Endodermal cell (in vitro differentiated cells): ENCODE results near the gene CBFA2T2. TPM values are rescaled to one million over a fixed set of nuclear protein-coding genes. Genes with fewer than 3 reads are reported as not detected.
A peak's percentile ranks its signal among the peaks of the same experiment; 100 is the strongest.

Experiments
- DNase-seq: peaks from one replicate; pipeline ENCODE4 v3.0.0-alpha.2; 2017
- H3K27ac ChIP-seq: 2 replicates; pipeline ENCODE4 v1.5.1; 2013; ENCODE audit warnings: mild to moderate bottlenecking, low read depth, low read length, moderate library complexity
- H3K27me3 ChIP-seq: 2 replicates; pipeline ENCODE4 v1.6.1; 2013; ENCODE audit warnings: mild to moderate bottlenecking, low read length, moderate library complexity; ENCODE audit not compliant: insufficient read depth, control insufficient read depth, poor library complexity, severe bottlenecking
- H3K36me3 ChIP-seq: 2 replicates; pipeline ENCODE4 v1.7.0; 2013; ENCODE audit warnings: mild to moderate bottlenecking, low read length, moderate library complexity; ENCODE audit not compliant: control insufficient read depth, insufficient read depth
- H3K4me1 ChIP-seq: one replicate; pipeline ENCODE4 v1.7.0; 2013; ENCODE audit warnings: low read length; ENCODE audit not compliant: control insufficient read depth, insufficient read depth
- H3K4me3 ChIP-seq: 2 replicates; pipeline ENCODE4 v1.5.1; 2013; ENCODE audit warnings: mild to moderate bottlenecking, low read length, moderate library complexity
- H3K9ac ChIP-seq: 2 replicates; pipeline ENCODE4 v1.6.1; 2013; ENCODE audit warnings: mild to moderate bottlenecking, low read length, moderate library complexity; ENCODE audit not compliant: poor library complexity, severe bottlenecking; ENCODE audit errors: extremely low read depth
- H3K9me3 ChIP-seq: 2 replicates; pipeline ENCODE4 v1.6.1; 2013; ENCODE audit warnings: mild to moderate bottlenecking, low read length, moderate library complexity; ENCODE audit not compliant: control insufficient read depth
- H3K27ac Mint-ChIP-seq: 2 replicates; pipeline ENCODE4 v1.8.0; 2020; ENCODE audit warnings: mixed read lengths
- H3K27me3 Mint-ChIP-seq: 2 replicates; pipeline ENCODE4 v1.8.0; 2021; ENCODE audit warnings: mild to moderate bottlenecking, mixed read lengths; ENCODE audit not compliant: insufficient read depth
- H3K36me3 Mint-ChIP-seq: 2 replicates; pipeline ENCODE4 v1.8.0; 2020; ENCODE audit warnings: low read depth, mixed read lengths
- H3K4me1 Mint-ChIP-seq: 2 replicates; pipeline ENCODE4 v1.8.0; 2020; ENCODE audit warnings: mixed read lengths
- H3K4me3 Mint-ChIP-seq: 2 replicates; pipeline ENCODE4 v1.8.0; 2020; ENCODE audit warnings: mild to moderate bottlenecking, moderate library complexity, mixed read lengths
- H3K9me3 Mint-ChIP-seq: 2 replicates; pipeline ENCODE4 v1.8.0; 2020; ENCODE audit warnings: mild to moderate bottlenecking, mixed read lengths
- WGBS, 2 experiments: methylation state at CpG; one replicate each; pipeline versions ENCODE4 v1.1.5 to v1.1.7; 2013; ENCODE audit warnings: missing lambda C conversion rate in 2 of 2, mixed read lengths in 1 of 2; ENCODE audit not compliant: insufficient coverage in 1 of 2, insufficient read length in 1 of 2; 5-methylcytosine and 5-hydroxymethylcytosine counted together
- total RNA-seq, 2 donors: library from RNA; stranded (reverse); fragmentation: NEBNext Ultra II Directional in 1 of 2; extraction: Animal tissue kit (Norgen Biotek cat#: 25700) in 1 of 2; gene quantifications; 2 replicates in 1 of 2; 3 replicates in 1 of 2; pipeline ENCODE4 v1.2.1, GENCODE V29; 2021
- TF ChIP-seq, protein P1 (sequence below): fragments of 200-600 bp; sonication (generic); conservative IDR thresholded peaks from 2 replicates; pipeline ENCODE4 v1.5.0; 2021; ENCODE audit warnings: antibody characterized with exemption, mild to moderate bottlenecking

CBFA2T2 gene
- total RNA-seq, 2 donors from 2014 or later = 26.8 to 32.7 TPM

DNA sequence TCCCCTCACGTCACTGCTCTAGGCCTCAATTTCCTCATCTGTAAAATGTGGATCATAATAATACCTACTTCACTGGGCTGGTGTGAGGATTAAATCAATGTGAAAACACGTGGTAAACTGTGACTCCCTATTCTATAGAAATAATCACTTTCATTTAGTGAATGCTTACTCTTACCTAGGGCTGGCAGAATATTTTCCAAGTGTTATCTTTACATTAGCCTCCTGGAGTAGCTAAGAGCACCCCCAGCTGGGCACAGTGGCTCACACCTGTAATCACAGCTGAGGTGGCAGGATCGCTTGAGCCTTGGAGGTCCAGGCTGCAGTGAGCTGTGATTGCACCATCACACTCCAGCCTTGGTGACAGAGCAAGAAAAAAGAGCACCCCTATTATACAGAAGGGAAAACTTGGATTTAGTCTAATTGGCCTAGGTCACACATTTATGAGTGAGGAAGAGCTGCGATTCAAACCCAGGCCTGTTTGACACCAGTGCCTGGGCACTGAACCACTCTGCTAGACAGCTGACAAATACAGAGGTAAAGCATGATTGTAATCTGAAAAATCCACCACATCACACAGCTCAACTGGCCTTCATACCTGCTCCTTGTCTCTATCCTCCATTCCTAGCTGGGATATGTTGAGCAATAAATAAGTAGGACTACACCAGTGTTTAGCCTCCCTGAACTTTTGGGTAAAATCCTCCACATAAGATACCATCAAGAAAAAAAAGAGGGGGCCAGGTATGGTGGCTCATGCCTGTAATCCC, 44.9 kb upstream of the CBFA2T2 start:
- peak; percentile 77 for DNase-seq
- H3K4me3 Mint-ChIP-seq = peak overlapping the region; percentile 68

DNA sequence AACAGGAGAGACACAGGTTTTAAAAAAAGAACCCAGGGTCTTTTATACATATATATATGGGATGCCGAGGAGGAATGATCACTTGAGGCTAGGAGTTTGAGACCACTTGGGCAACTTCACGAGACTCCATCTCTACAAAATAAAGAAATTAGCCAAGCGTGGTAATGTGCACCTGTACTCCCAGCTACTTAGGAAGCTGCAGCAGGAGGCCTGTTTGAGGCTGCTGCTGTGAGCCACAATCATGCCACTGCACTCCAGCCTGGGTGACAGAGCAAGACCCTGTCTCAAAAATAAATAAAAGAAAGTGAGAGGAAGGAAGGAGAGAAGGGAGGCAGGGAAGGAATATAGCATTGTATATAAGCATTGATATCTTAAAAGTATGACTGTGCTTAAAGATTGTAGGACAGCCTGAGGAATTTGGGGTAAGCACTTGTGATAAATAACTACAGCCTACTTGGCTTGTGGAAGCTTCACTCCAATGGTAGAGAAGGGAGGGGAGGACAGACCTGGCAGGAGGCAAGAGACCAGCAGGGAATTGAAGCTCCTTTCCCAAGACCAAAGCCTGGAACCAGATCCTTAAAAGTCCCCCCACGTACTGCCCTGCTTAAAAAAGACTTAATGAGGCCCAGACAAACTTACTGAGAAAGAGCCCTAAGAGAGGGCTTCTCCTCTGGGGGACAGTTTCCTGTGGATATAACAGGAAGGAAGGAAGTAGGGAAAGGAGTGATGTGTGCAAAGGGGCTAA, 43.8 kb upstream of the CBFA2T2 start:
- H3K27ac Mint-ChIP-seq = no peak overlapping the region

More for the DNA sequence above, 44.9 kb upstream of the CBFA2T2 start:
- TF ChIP-seq, protein P1, sequence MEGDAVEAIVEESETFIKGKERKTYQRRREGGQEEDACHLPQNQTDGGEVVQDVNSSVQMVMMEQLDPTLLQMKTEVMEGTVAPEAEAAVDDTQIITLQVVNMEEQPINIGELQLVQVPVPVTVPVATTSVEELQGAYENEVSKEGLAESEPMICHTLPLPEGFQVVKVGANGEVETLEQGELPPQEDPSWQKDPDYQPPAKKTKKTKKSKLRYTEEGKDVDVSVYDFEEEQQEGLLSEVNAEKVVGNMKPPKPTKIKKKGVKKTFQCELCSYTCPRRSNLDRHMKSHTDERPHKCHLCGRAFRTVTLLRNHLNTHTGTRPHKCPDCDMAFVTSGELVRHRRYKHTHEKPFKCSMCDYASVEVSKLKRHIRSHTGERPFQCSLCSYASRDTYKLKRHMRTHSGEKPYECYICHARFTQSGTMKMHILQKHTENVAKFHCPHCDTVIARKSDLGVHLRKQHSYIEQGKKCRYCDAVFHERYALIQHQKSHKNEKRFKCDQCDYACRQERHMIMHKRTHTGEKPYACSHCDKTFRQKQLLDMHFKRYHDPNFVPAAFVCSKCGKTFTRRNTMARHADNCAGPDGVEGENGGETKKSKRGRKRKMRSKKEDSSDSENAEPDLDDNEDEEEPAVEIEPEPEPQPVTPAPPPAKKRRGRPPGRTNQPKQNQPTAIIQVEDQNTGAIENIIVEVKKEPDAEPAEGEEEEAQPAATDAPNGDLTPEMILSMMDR = peak; percentile 58
- Histone ChIP-seq H3K27ac (no peak overlapping the region), H3K36me3 (no peaks in the 10 kb centered on the region), H3K9me3 (no peaks in the 10 kb centered on the region), H3K9ac (no peak overlapping the region), H3K27me3 (peaks cover 18% of the 10 kb centered on the region), H3K4me3 (peak overlapping the region; percentile 7), H3K4me1 (no peaks in the 10 kb centered on the region)
- WGBS, 2 experiments = 50 to 51% methylated on average over 2 to 4 of the region's 4 CpGs
- Mint-ChIP-seq H3K9me3 (peaks cover 17% of the 10 kb centered on the region), H3K27me3 (peaks cover 31% of the 10 kb centered on the region), H3K36me3 (no peaks in the 10 kb centered on the region), H3K4me1 (peaks cover 22% of the 10 kb centered on the region), H3K27ac (peak overlapping the region; percentile 11)

DNA sequence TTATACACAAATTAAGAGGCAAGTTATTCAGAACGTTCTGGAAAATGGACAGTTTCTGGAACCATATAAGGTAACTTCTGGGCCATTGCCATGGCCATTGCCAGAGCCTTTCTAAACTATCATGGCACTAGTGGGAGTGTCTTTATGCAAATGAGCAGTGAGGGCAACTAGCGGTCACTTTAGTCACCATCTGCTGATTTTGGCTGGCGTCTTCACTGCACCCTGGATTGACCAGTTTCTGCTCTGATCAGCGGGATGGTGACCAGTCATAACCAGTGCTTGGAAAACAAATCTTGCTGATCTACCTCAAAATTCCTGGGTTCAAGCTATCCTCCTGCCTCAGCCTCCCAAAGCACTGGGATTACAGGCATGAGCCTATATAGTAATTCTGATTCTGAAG, 39.0 kb upstream of the CBFA2T2 start:
- Histone ChIP-seq H3K9me3 (no peaks in the 10 kb centered on the region), H3K4me3 (no peak overlapping the region), H3K4me1 (no peaks in the 10 kb centered on the region), H3K27ac (no peak overlapping the region), H3K9ac (no peak overlapping the region), H3K27me3 (no peaks in the 10 kb centered on the region), H3K36me3 (no peaks in the 10 kb centered on the region)
- WGBS, 2 experiments = 85 to 87% methylated on average over 4 of the region's 4 CpGs
- TF ChIP-seq, protein P1 = no peak
- no peaks in the 10 kb centered on the region for H3K36me3 Mint-ChIP-seq
- peaks cover 3% of the 10 kb centered on the region for H3K4me1 Mint-ChIP-seq
- H3K27me3 Mint-ChIP-seq = peaks cover 11% of the 10 kb centered on the region
- no peak overlapping the region for H3K4me3 Mint-ChIP-seq
- H3K27ac Mint-ChIP-seq = no peak overlapping the region
- H3K9me3 Mint-ChIP-seq = peaks cover 19% of the 10 kb centered on the region
- no peak for DNase-seq

More for the DNA sequence above, 43.8 kb upstream of the CBFA2T2 start:
- H3K4me3 ChIP-seq = no peak overlapping the region
- H3K4me3 Mint-ChIP-seq = no peak overlapping the region
- H3K4me1 Mint-ChIP-seq = peaks cover 22% of the 10 kb centered on the region
- no peaks in the 10 kb centered on the region for H3K36me3 Mint-ChIP-seq
- TF ChIP-seq, protein P1 = no peak
- H3K9me3 ChIP-seq = no peaks in the 10 kb centered on the region
- peaks cover 18% of the 10 kb centered on the region for H3K27me3 ChIP-seq
- H3K27ac ChIP-seq = no peak overlapping the region
- H3K27me3 Mint-ChIP-seq = peaks cover 29% of the 10 kb centered on the region
- no peak for DNase-seq
- peaks cover 19% of the 10 kb centered on the region for H3K9me3 Mint-ChIP-seq
- WGBS, 2 experiments = 91 to 94% methylated on average over 3 of the region's 4 CpGs
- no peaks in the 10 kb centered on the region for H3K4me1 ChIP-seq
- H3K36me3 ChIP-seq = no peaks in the 10 kb centered on the region
- H3K9ac ChIP-seq = no peak overlapping the region
